PC-9 (cell line): ENCODE data around the gene ETNK2.

Experiments used
- EZH2 ChIP-seq: fragments of 200-600 bp; sonication (generic); IDR thresholded peaks from 2 replicates; pipeline ENCODE4 v1.8.0; 2017; ENCODE audit warnings: antibody characterized with exemption, low read depth
- TF ChIP-seq, protein P1 (sequence below): fragments of 200-600 bp; sonication (generic); conservative IDR thresholded peaks from 2 replicates; pipeline ENCODE4 v1.6.1; 2017; ENCODE audit warnings: mixed run types, antibody characterized with exemption, mild to moderate bottlenecking, moderate library complexity

DNA sequence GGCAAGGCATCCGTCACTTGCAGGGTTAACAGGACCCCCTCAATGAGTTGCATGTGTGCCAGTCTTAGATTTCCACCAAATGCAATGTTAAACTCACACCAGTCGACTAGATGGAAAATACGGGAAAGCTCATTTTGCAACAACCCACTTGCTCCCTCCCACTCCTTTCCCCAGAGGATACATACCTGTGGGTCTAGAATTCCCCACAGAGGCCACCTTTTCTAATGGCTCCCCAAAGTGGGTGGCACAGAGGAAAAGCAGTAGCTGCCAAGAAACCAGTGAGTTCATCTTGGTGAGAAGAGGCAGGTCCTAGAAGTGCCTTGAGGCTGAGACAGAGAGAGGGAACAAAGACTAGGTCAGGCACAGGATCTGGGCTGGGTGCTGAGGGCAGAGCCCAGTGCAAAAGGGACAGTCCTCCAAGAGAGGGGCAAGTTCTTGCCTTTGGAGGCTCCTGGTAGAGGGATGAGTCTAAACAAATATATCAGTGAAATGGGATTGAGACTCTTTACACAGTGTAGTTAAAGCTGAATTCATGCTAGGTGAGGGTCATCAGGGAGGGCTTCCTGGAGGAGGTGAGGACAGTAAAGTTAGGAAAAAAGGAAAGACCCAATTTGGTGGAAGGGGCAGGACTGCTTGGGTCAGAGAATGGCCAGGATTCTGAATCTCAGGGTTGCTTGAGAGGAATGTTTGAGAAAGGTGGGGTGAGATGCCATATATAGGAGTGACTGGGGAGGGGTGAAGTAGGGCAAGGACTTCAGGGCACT is 40.9 kb upstream of the ETNK2 start:
- TF ChIP-seq, protein P1, sequence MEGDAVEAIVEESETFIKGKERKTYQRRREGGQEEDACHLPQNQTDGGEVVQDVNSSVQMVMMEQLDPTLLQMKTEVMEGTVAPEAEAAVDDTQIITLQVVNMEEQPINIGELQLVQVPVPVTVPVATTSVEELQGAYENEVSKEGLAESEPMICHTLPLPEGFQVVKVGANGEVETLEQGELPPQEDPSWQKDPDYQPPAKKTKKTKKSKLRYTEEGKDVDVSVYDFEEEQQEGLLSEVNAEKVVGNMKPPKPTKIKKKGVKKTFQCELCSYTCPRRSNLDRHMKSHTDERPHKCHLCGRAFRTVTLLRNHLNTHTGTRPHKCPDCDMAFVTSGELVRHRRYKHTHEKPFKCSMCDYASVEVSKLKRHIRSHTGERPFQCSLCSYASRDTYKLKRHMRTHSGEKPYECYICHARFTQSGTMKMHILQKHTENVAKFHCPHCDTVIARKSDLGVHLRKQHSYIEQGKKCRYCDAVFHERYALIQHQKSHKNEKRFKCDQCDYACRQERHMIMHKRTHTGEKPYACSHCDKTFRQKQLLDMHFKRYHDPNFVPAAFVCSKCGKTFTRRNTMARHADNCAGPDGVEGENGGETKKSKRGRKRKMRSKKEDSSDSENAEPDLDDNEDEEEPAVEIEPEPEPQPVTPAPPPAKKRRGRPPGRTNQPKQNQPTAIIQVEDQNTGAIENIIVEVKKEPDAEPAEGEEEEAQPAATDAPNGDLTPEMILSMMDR: no peak
- TF ChIP-seq EZH2: no peak
